Mammary epithelial cell (primary cell): ENCODE data around the gene FANCC.

Experiments used
- CTCF ChIP-seq, 2 donors: IDR thresholded peaks in 1 of 2; conservative IDR thresholded peaks in 1 of 2; 2 replicates each; pipeline ENCODE4 v1.5.1; 2011 to 2012; ENCODE audit warnings: inconsistent platforms in 2 of 2, low read length in 2 of 2, mild to moderate bottlenecking in 2 of 2, control low read depth in 1 of 2, low read depth in 1 of 2; ENCODE audit not compliant: insufficient read depth in 1 of 2; ENCODE audit errors: extremely low read depth in 1 of 2
- EZH2 ChIP-seq: IDR thresholded peaks from 2 replicates; pipeline ENCODE4 v1.6.1; 2012; ENCODE audit warnings: low read length, inconsistent platforms, borderline replicate concordance

DNA sequence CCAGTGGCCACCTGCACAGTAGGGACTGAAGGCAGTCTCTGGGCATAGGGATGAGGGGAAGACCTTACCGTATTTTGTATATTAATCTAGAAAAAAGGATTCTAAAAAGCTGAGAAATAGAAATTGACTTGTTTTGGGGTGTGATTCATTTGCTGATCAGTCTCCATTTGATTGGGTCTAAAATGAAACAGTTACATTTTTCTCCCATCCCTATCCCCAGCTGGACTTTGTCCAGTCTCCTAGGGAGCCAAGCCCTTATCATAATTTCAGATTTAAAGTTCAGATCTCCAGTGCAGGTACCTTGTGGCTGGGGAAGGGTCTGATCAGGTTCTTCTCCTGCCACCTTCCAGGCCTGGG is 240.8 kb downstream of the FANCC start:
- TF ChIP-seq CTCF (conservative IDR thresholded peaks at IDR 0.05 in 1 of 2, IDR thresholded peaks at IDR 0.05 in 1 of 2; ENCODE audit: extremely low read depth in 1 of 2, insufficient read depth in 1 of 2, low read depth in 1 of 2, low read length in 2 of 2) = no peak
- no peak for TF ChIP-seq EZH2
